Measurements from ENCODE around the gene EEF2K.

Gene EEF2K

DNA sequence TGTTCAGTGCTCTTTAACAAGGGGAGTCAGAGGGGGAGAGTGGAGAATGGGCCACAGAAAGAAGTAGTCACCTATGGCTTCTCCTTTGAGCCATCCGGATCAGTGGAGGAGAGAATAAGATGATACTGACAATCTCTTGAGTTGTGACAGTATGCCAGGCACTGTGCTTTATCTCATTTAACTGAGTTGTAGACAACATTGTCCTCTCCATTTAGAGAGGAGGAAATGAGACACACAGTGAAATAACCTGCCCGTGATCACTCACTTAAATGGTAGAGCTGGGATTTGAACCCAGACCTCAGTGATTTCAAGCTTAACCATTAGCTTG lies 17.8 kb upstream of the EEF2K start:
- Mint-ChIP-seq H3K9me3 (no peaks in the 10 kb centered on the region), H3K27ac (no peak overlapping the region), H3K4me1 (peaks cover 34% of the 10 kb centered on the region), H3K4me3 (no peak overlapping the region), H3K27me3 (ENCODE audit: low read depth, poor library complexity) (peaks cover 8% of the 10 kb centered on the region), H3K36me3 (ENCODE audit: low read depth) (no peaks in the 10 kb centered on the region)
- DNase-seq, result no peak
- TF ChIP-seq, protein P1, sequence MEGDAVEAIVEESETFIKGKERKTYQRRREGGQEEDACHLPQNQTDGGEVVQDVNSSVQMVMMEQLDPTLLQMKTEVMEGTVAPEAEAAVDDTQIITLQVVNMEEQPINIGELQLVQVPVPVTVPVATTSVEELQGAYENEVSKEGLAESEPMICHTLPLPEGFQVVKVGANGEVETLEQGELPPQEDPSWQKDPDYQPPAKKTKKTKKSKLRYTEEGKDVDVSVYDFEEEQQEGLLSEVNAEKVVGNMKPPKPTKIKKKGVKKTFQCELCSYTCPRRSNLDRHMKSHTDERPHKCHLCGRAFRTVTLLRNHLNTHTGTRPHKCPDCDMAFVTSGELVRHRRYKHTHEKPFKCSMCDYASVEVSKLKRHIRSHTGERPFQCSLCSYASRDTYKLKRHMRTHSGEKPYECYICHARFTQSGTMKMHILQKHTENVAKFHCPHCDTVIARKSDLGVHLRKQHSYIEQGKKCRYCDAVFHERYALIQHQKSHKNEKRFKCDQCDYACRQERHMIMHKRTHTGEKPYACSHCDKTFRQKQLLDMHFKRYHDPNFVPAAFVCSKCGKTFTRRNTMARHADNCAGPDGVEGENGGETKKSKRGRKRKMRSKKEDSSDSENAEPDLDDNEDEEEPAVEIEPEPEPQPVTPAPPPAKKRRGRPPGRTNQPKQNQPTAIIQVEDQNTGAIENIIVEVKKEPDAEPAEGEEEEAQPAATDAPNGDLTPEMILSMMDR (IDR thresholded peaks at IDR 0.05), result no peak

DNA sequence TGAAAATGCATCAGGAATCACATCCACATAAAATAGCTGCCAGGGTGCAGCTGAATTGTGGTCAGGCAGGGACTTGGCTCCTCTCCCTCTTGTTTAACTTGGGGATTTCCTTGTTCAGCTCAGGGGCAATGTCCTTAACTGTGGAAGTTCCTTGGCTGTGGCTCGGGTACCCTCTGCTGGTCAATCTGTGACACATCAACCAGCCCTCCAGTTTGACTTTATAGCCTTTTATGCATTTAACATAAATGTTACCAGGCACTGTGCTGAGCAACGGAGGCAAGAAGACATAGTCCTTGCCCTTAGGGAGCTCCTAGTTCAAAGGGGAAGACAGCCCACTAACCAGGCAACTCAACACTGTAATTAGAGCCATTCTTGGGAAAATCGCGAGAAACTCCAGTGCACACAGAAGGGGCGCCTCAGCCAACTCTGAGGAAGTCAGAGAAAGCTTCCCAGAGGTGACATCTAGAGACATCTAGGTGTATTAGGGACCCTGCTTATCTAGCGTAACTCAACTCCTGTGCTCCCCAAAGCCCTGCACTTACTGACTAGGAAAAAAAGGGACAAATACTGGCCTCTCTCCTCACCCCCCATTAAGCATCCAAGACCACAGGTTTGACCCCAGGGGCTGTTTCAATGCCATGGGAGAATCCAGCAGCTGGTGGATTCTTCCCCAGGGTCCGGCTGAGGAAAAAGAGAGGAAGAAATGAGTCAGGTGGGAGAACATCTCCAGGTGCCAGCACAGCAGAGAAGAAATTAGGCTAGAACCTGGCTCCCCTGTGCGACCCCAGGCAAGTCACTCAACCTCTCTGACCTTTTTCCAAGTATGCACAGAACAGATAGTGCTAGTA lies 17.3 kb upstream of the EEF2K start:
- TF ChIP-seq, protein P1 (IDR thresholded peaks at IDR 0.05), result peak; percentile 86
- peak; percentile 66 for DNase-seq
- peaks cover 10% of the 10 kb centered on the region for H3K27me3 Mint-ChIP-seq (ENCODE audit: low read depth, poor library complexity)
- H3K27ac Mint-ChIP-seq, result peak overlapping the region; percentile 39
- H3K9me3 Mint-ChIP-seq, result no peaks in the 10 kb centered on the region
- peaks cover 34% of the 10 kb centered on the region for H3K4me1 Mint-ChIP-seq
- H3K4me3 Mint-ChIP-seq, result peak overlapping the region; percentile 97
- no peaks in the 10 kb centered on the region for H3K36me3 Mint-ChIP-seq (ENCODE audit: low read depth)

DNA sequence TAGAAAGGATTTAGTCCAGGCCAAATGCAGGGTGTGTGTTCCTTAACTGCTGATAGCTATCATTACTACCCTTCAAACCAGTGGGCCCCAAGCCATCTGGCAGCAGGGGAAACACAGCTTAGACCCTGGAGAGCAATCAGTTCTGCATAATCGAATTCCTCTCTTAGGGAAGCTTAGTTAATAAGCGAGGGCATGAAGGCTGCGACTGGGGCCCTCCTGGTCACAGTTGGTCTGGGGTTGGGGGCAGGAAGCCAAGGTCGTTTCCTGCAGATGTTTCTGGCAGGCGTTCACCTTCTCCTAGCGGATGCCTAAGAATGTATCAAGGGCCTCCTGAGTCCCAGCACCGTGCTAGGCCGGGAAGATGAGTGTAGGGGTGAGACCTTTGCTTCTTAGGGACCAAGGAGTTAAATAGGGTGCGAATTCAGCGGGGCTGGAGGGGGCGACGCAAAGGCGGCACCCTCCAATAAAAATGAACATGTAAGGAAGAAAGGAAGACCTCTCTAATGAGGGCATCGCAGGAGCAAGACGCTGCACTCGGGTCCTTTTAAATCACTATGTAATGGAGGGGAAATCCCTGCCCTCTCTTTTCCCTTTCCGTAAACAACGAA lies 16.5 kb upstream of the EEF2K start:
- H3K27ac Mint-ChIP-seq, result peak overlapping the region; percentile 27
- H3K9me3 Mint-ChIP-seq, result no peaks in the 10 kb centered on the region
- H3K4me1 Mint-ChIP-seq, result peaks cover 35% of the 10 kb centered on the region
- peak; percentile 23 for DNase-seq
- TF ChIP-seq, protein P1 (IDR thresholded peaks at IDR 0.05), result no peak
- peak overlapping the region; percentile 97 for H3K4me3 Mint-ChIP-seq
- H3K27me3 Mint-ChIP-seq (ENCODE audit: low read depth, poor library complexity), result peaks cover 12% of the 10 kb centered on the region
- no peaks in the 10 kb centered on the region for H3K36me3 Mint-ChIP-seq (ENCODE audit: low read depth)

DNA sequence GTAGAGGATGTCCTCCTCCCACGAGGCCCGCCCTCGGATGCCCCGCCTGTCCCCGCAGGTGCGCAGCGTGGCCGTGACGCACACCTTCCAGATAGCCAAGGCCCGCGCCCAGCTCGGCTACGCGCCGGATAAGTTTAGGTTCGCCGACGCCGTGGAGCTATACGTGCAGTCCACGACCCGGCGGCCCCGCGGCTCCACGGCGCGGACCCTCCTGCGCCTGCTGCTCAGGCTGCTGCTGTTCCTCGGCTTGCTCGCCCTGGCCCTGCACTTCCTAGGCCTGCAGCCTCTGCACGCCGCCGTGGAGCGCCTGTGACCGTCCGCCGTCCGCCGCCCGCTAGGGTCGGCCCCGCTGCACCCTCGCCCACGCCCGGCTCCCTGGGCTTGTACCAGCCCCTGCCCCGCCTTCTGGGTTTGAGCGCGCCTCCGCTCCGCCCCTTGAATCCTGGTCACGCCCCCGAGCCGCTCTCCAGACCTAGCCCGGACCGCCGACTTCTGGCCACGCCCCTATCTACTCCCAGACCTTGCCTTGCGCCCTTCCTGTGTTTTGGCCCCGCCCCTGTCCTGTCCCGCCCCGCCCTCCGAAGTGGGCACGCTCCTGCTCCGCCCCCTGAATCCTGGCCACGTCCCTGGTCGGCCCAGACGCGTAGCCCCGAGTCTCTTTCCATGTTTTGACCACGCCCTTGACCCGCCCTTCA lies 15.8 kb upstream of the EEF2K start:
- Mint-ChIP-seq H3K4me3 (peak overlapping the region; percentile 97), H3K4me1 (peaks cover 41% of the 10 kb centered on the region), H3K27ac (peak overlapping the region; percentile 99), H3K9me3 (no peaks in the 10 kb centered on the region), H3K36me3 (ENCODE audit: low read depth) (no peaks in the 10 kb centered on the region), H3K27me3 (ENCODE audit: low read depth, poor library complexity) (peaks cover 13% of the 10 kb centered on the region)
- DNase-seq, result peak; percentile 100
- TF ChIP-seq, protein P1 (IDR thresholded peaks at IDR 0.05), result no peak

DNA sequence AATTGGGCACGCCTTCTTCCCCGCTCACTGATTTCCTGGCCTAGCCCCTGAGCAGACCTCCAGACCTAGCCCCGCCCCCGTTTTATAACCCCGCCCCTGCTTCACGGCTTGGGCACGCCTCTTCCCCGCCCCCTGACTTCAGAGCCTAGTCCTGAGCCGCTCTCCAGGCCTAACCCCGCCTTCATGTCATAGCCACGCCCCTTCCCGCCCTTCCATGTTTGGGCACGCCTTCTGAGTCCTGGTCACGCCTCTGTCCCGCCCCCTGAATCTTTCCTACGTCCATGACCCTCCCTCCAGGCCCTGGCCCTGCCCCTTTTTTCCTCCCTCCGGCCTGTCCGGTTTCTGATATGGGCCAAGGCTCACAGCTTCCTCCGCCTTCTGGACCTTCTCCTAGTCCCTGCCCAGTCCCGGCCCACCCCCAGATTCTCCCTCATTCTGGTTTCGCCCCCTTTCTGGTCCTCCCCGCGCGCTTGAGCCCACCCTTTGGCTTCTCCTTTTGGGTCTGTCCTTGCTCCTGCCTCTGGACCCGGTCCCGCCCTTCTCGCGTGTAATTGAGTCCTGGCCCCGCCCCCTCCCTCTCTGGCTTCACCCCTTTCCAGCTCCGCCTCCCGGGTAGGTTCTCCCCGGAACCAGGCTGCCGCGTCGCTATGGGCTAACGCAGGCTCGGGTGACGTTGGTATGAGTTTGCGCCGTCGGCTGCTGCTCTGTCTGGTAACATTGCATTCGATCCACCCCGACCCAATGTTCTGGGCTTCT lies 15.1 kb upstream of the EEF2K start:
- TF ChIP-seq, protein P1 (IDR thresholded peaks at IDR 0.05), result no peak
- Mint-ChIP-seq H3K4me1 (peaks cover 41% of the 10 kb centered on the region), H3K27ac (peak overlapping the region; percentile 99), H3K27me3 (ENCODE audit: low read depth, poor library complexity) (peaks cover 19% of the 10 kb centered on the region), H3K9me3 (no peaks in the 10 kb centered on the region), H3K4me3 (peak overlapping the region; percentile 97), H3K36me3 (ENCODE audit: low read depth) (no peaks in the 10 kb centered on the region)
- DNase-seq, result peak; percentile 100
